ENCODE results near the gene CHRNA10. TPM values are rescaled to one million over a fixed set of nuclear protein-coding genes. Genes with fewer than 3 reads are reported as not detected.

The CHRNA10 gene
- total and polyA plus RNA-seq, 10 of the 15 experiments (the other 5 are each of a cell fraction or from before 2014, with no cell fraction given), result 0.14 to 1.5 (median 0.57) TPM

- FAIRE-seq (no peak), DNase-seq (ENCODE audit: low read depth, low spot score) (no peak), ATAC-seq (no peak)
- intact Hi-C loops (cut with micrococcal nuclease; ENCODE audit: unreplicated experiment), result no loop called here
- H3K27ac ChIP-seq (ENCODE audit: control insufficient read depth, insufficient read depth), result no peak overlapping the region
- ChIA-PET RAD21 (ENCODE audit: unreplicated experiment) (no interaction called here), POLR2A (no interaction called here), SMC1A (ENCODE audit: uncharacterized antibody, unreplicated experiment) (no interaction called here), CTCF (interaction anchor here (1.3 kb wide), 1 partner anchor 123 kb away, joined by 3 read pairs; the partner anchor contains the start of gene PGAP2)
- no peaks in the 10 kb centered on the region for H4K20me1 ChIP-seq (ENCODE audit: control insufficient read depth, insufficient read depth)
- in situ Hi-C loops (cut with MboI), result no loop called here
- no peaks in the 10 kb centered on the region for H3K79me2 ChIP-seq (ENCODE audit: control insufficient read depth, insufficient read depth, low read length)
- no TSS peak for BruUV-seq (replicated peaks)
- no peak overlapping the region for H3K4me3 ChIP-seq
- H3K9me3 ChIP-seq (replicated peaks; ENCODE audit: control insufficient read depth, insufficient read depth, low read length), result no peaks in the 10 kb centered on the region
- H3K4me2 ChIP-seq (ENCODE audit: control insufficient read depth, insufficient read depth), result no peak overlapping the region
- H3K9ac ChIP-seq (ENCODE audit: control insufficient read depth, insufficient read depth, low read length), result no peak overlapping the region
- H2AFZ ChIP-seq (ENCODE audit: control insufficient read depth, low read depth, low read length), result no peak overlapping the region
- H3K27me3 ChIP-seq (replicated peaks in 1 of 2; ENCODE audit: control insufficient read depth in 2 of 2, insufficient read depth in 2 of 2, low read length in 1 of 2), result no peaks in the 10 kb centered on the region
- 93% methylated on average over 7 of the region's 7 CpGs for WGBS (ENCODE audit: insufficient coverage, insufficient replicate concordance, low lambda C conversion rate, missing lambda C conversion rate)
- peaks cover 10 to 45% of the 10 kb centered on the region in 2 experiments for H3K36me3 ChIP-seq (ENCODE audit: control insufficient read depth in 2 of 2, insufficient read depth in 2 of 2, low read length in 1 of 2)
- H3K4me1 ChIP-seq (ENCODE audit: control insufficient read depth, insufficient read depth, low read length), result no peaks in the 10 kb centered on the region
- TF ChIP-seq ATF7 (IDR thresholded peaks at IDR 0.05; ENCODE audit: low read depth) (no peak), JUND (IDR thresholded peaks at IDR 0.05; ENCODE audit: low read depth, low read length) (no peak), FOS (IDR thresholded peaks at IDR 0.05; ENCODE audit: borderline replicate concordance, extremely low read depth, insufficient read length) (no peak), RUNX3 (IDR thresholded peaks at IDR 0.05; ENCODE audit: low read length) (no peak), ZBTB4 (CRISPR knock-in tag; IDR thresholded peaks at IDR 0.05) (no peak), ZNF217 (IDR thresholded peaks at IDR 0.05) (no peak), SMAD5 (IDR thresholded peaks at IDR 0.05; ENCODE audit: low read depth) (no peak)
- TF ChIP-seq, protein P1, sequence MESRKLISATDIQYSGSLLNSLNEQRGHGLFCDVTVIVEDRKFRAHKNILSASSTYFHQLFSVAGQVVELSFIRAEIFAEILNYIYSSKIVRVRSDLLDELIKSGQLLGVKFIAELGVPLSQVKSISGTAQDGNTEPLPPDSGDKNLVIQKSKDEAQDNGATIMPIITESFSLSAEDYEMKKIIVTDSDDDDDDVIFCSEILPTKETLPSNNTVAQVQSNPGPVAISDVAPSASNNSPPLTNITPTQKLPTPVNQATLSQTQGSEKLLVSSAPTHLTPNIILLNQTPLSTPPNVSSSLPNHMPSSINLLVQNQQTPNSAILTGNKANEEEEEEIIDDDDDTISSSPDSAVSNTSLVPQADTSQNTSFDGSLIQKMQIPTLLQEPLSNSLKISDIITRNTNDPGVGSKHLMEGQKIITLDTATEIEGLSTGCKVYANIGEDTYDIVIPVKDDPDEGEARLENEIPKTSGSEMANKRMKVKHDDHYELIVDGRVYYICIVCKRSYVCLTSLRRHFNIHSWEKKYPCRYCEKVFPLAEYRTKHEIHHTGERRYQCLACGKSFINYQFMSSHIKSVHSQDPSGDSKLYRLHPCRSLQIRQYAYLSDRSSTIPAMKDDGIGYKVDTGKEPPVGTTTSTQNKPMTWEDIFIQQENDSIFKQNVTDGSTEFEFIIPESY (IDR thresholded peaks at IDR 0.05), result no peak
- TF ChIP-seq, protein P2, sequence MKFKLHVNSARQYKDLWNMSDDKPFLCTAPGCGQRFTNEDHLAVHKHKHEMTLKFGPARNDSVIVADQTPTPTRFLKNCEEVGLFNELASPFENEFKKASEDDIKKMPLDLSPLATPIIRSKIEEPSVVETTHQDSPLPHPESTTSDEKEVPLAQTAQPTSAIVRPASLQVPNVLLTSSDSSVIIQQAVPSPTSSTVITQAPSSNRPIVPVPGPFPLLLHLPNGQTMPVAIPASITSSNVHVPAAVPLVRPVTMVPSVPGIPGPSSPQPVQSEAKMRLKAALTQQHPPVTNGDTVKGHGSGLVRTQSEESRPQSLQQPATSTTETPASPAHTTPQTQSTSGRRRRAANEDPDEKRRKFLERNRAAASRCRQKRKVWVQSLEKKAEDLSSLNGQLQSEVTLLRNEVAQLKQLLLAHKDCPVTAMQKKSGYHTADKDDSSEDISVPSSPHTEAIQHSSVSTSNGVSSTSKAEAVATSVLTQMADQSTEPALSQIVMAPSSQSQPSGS (IDR thresholded peaks at IDR 0.05; ENCODE audit: low read length), result no peak
- TF ChIP-seq, protein P3, sequence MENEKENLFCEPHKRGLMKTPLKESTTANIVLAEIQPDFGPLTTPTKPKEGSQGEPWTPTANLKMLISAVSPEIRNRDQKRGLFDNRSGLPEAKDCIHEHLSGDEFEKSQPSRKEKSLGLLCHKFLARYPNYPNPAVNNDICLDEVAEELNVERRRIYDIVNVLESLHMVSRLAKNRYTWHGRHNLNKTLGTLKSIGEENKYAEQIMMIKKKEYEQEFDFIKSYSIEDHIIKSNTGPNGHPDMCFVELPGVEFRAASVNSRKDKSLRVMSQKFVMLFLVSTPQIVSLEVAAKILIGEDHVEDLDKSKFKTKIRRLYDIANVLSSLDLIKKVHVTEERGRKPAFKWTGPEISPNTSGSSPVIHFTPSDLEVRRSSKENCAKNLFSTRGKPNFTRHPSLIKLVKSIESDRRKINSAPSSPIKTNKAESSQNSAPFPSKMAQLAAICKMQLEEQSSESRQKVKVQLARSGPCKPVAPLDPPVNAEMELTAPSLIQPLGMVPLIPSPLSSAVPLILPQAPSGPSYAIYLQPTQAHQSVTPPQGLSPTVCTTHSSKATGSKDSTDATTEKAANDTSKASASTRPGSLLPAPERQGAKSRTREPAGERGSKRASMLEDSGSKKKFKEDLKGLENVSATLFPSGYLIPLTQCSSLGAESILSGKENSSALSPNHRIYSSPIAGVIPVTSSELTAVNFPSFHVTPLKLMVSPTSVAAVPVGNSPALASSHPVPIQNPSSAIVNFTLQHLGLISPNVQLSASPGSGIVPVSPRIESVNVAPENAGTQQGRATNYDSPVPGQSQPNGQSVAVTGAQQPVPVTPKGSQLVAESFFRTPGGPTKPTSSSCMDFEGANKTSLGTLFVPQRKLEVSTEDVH (IDR thresholded peaks at IDR 0.05; ENCODE audit: low read depth, partially characterized antibody), result no peak
- TF ChIP-seq, protein P4, sequence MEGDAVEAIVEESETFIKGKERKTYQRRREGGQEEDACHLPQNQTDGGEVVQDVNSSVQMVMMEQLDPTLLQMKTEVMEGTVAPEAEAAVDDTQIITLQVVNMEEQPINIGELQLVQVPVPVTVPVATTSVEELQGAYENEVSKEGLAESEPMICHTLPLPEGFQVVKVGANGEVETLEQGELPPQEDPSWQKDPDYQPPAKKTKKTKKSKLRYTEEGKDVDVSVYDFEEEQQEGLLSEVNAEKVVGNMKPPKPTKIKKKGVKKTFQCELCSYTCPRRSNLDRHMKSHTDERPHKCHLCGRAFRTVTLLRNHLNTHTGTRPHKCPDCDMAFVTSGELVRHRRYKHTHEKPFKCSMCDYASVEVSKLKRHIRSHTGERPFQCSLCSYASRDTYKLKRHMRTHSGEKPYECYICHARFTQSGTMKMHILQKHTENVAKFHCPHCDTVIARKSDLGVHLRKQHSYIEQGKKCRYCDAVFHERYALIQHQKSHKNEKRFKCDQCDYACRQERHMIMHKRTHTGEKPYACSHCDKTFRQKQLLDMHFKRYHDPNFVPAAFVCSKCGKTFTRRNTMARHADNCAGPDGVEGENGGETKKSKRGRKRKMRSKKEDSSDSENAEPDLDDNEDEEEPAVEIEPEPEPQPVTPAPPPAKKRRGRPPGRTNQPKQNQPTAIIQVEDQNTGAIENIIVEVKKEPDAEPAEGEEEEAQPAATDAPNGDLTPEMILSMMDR (IDR thresholded peaks at IDR 0.05 in 2 of 3, conservative IDR thresholded peaks at IDR 0.05 in 1 of 3; ENCODE audit: control insufficient read depth in 2 of 3, extremely low read depth in 1 of 3, insufficient read depth in 1 of 3, low read depth in 3 of 3, low read length in 3 of 3), result no peak
- TF ChIP-seq, protein P5, sequence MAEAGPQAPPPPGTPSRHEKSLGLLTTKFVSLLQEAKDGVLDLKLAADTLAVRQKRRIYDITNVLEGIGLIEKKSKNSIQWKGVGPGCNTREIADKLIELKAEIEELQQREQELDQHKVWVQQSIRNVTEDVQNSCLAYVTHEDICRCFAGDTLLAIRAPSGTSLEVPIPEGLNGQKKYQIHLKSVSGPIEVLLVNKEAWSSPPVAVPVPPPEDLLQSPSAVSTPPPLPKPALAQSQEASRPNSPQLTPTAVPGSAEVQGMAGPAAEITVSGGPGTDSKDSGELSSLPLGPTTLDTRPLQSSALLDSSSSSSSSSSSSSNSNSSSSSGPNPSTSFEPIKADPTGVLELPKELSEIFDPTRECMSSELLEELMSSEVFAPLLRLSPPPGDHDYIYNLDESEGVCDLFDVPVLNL (IDR thresholded peaks at IDR 0.05; ENCODE audit: low read depth, low read length), result no peak
Observed at GRCh38 chr11:3685923-3686322, 14.7 kb upstream of the CHRNA10 start.

All from GM12878 (cell line).